SK-N-SH (cell line): Measurements from ENCODE around the gene PCLO.

Experiments used
- POLR2AphosphoS5 ChIP-seq: IDR thresholded peaks from 2 replicates; pipeline ENCODE4 v1.6.1; 2012; ENCODE audit warnings: low read depth, low read length
- USF2 ChIP-seq: fragments of 150-350 bp; IDR thresholded peaks from 2 replicates; pipeline ENCODE4 v1.6.1; 2017; ENCODE audit warnings: antibody characterized with exemption, low read length, low read depth, borderline replicate concordance

- TF ChIP-seq USF2 (no peak), POLR2AphosphoS5 (no peak)
Measured at GRCh38 chr7:83161899-83162401, 734 bp downstream of the PCLO start.
